ENCODE data around the gene ZNF93. TPM values are rescaled to one million over a fixed set of nuclear protein-coding genes. Genes with fewer than 3 reads are reported as not detected.
"Not testable (repeated sequence)": the region's sequence is repeated elsewhere in the genome, so short reads cannot be mapped to it uniquely, and the experiment has no call there.

ZNF93 gene
- total RNA-seq, 1 donor from 2014 or later: 1.9 TPM

GRCh38 chr19:19955208-19955607, 54.5 kb downstream of the ZNF93 start:
- no peak for ATAC-seq
- Histone ChIP-seq H3K36me3 (no peaks in the 10 kb centered on the region), H3K27me3 (no peaks in the 10 kb centered on the region), H3K4me1 (no peaks in the 10 kb centered on the region), H3K27ac (no peak overlapping the region), H3K4me3 (no peak overlapping the region), H3K9me3 (no peaks in the 10 kb centered on the region)
- no peak for TF ChIP-seq CTCF (IDR thresholded peaks at IDR 0.05)
- intact Hi-C loops (cut with DNase I): loop anchor here (10.0 kb wide), 1 partner anchor 420 kb away; the partner anchor contains the start of gene CILP2
- DNase-seq: no peak

GRCh38 chr19:19956434-19957075, 55.8 kb downstream of the ZNF93 start:
- DNase-seq: no peak
- H3K36me3 ChIP-seq: no peaks in the 10 kb centered on the region
- intact Hi-C loops (cut with DNase I): loop anchor here (10.0 kb wide), 1 partner anchor 422 kb away; the partner anchor contains the start of gene CILP2
- H3K27ac ChIP-seq: no peak overlapping the region
- H3K27me3 ChIP-seq: no peaks in the 10 kb centered on the region
- no peaks in the 10 kb centered on the region for H3K9me3 ChIP-seq
- TF ChIP-seq CTCF (IDR thresholded peaks at IDR 0.05): no peak
- ATAC-seq: no peak
- no peaks in the 10 kb centered on the region for H3K4me1 ChIP-seq
- H3K4me3 ChIP-seq: no peak overlapping the region

GRCh38 chr19:19957766-19958165, 57.0 kb downstream of the ZNF93 start:
- ATAC-seq: not testable (repeated sequence)
- intact Hi-C loops (cut with DNase I): loop anchor here (10.0 kb wide), 1 partner anchor 423 kb away; the partner anchor contains the start of gene CILP2

GRCh38 chr19:19959151-19959799, 58.5 kb downstream of the ZNF93 start:
- not testable (repeated sequence) for H3K4me3 ChIP-seq
- intact Hi-C loops (cut with DNase I): loop anchor here (10.0 kb wide), 1 partner anchor 424 kb away; the partner anchor contains the start of gene CILP2

More at GRCh38 chr19:19957766-19958165, 57.0 kb downstream of the ZNF93 start:
- H3K27me3 ChIP-seq, H3K4me3 ChIP-seq, H3K27ac ChIP-seq, H3K4me1 ChIP-seq, H3K36me3 ChIP-seq, H3K9me3 ChIP-seq, DNase-seq: not testable (repeated sequence)

GRCh38 chr19:19964416-19964815, 63.7 kb downstream of the ZNF93 start:
- DNase-seq (no peak), ATAC-seq (no peak)
- intact Hi-C loops (cut with DNase I): no loop called here
- Histone ChIP-seq H3K4me3 (no peak overlapping the region), H3K36me3 (no peaks in the 10 kb centered on the region), H3K9me3 (peaks cover 12% of the 10 kb centered on the region), H3K27ac (no peak overlapping the region), H3K4me1 (no peaks in the 10 kb centered on the region), H3K27me3 (no peaks in the 10 kb centered on the region)
- no peak for TF ChIP-seq CTCF (IDR thresholded peaks at IDR 0.05)

More at GRCh38 chr19:19959151-19959799, 58.5 kb downstream of the ZNF93 start:
- peak; percentile 79 for DNase-seq
- not testable (repeated sequence) for H3K36me3 ChIP-seq, H3K27me3 ChIP-seq, H3K4me1 ChIP-seq, H3K9me3 ChIP-seq, ATAC-seq, H3K27ac ChIP-seq
- peak; percentile 77 for TF ChIP-seq CTCF (IDR thresholded peaks at IDR 0.05)

GRCh38 chr19:19966126-19966525, 65.4 kb downstream of the ZNF93 start:
- H3K4me1 ChIP-seq; DNase-seq; ATAC-seq; H3K27me3 ChIP-seq; H3K36me3 ChIP-seq; intact Hi-C loops (cut with DNase I); H3K27ac ChIP-seq; H3K4me3 ChIP-seq: not testable (repeated sequence)
- H3K9me3 ChIP-seq: peaks cover 12% of the 10 kb centered on the region

Measured in upper lobe of right lung (tissue), 1 donor.